Sigmoid colon (tissue), 4 donors: Measurements from ENCODE around the gene FOXN3.

Experiments
- CTCF ChIP-seq, 4 experiments: fragments of 450-650 bp in 3 of 4; fragments of 200-600 bp in 1 of 4; IDR thresholded peaks; one replicate each; pipeline ENCODE4 v1.5.1; 2016 to 2019; ENCODE audit warnings: antibody characterized with exemption in 4 of 4, mild to moderate bottlenecking in 3 of 4, moderate library complexity in 2 of 4
- POLR2A ChIP-seq, 2 donors: fragments of 450-650 bp; IDR thresholded peaks; one replicate each; pipeline ENCODE4 v1.6.1; 2016; ENCODE audit warnings: antibody characterized with exemption in 2 of 2, mild to moderate bottlenecking in 2 of 2, moderate library complexity in 2 of 2
- POLR2AphosphoS5 ChIP-seq, 4 donors: sonication (generic); formaldehyde crosslinking; IDR thresholded peaks; one replicate each; pipeline ENCODE4 v1.6.1; 2017; ENCODE audit warnings: antibody characterized with exemption in 4 of 4

- TF ChIP-seq POLR2A (IDR thresholded peaks at IDR 0.05) (no peak), CTCF (IDR thresholded peaks at IDR 0.05) (no peak), POLR2AphosphoS5 (IDR thresholded peaks at IDR 0.05) (no peak)
These were observed 306.9 kb downstream of the FOXN3 start for GRCh38 chr14:89110110-89110509.
